HG03342 (cell line): ENCODE measurements around the gene ZNF334.

Experiments
- ATAC-seq: cut with Tn5 transposase; IDR thresholded peaks from one replicate; pipeline ENCODE4 v1.9.1; 2021; ENCODE audit warnings: mild to moderate bottlenecking, moderate library complexity; ENCODE audit not compliant: unreplicated experiment

Gene ZNF334

DNA sequence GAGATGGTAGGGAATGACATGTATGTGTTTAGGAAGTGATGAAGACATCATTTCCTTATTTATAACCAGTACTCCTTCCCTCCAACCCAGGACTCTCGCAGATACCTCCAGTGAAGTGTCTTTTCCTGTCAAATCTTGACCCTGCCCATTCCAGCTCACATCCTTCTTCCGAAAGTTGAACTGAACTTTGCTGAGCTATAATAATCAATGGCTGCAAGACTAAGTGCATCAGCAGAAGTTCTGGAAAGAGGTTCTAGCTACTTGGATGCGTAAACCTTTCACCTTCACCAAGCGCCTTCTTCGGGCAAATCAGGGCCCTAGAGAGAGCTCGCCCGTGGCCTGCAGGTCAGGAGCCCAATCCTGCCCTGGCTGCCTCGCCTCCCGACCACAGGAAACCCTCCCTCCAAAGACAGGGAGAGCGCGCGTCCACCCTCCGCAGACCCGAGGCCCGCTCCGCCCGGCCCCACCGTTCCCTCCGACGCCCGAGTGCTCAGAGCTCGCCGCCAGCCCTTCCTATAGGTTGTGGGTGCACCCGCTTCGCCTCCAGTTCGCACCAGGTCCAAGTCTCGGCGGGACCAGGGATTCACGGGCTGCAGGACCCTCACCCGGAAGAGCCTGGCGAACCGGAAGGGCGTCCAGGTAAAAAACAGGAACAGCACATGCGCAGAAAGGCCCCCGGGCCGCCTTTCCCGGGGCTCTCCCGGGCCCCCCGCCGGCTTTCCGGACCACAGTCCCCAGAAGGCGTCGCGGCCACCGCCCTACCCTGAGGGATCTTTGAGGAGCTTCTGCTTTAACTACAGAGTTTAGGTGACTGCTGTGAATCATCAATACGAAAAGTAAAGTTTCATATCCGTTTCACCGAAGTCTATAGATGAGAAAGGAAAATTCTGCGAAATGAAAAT, at the start of gene ZNF334:
Gene ZNF334 (minus strand): TSS at position 617 of the 902 bp plus-strand sequence. CDS start 1,457 bp downstream, outside the sequence.
- ATAC-seq = no peak

DNA sequence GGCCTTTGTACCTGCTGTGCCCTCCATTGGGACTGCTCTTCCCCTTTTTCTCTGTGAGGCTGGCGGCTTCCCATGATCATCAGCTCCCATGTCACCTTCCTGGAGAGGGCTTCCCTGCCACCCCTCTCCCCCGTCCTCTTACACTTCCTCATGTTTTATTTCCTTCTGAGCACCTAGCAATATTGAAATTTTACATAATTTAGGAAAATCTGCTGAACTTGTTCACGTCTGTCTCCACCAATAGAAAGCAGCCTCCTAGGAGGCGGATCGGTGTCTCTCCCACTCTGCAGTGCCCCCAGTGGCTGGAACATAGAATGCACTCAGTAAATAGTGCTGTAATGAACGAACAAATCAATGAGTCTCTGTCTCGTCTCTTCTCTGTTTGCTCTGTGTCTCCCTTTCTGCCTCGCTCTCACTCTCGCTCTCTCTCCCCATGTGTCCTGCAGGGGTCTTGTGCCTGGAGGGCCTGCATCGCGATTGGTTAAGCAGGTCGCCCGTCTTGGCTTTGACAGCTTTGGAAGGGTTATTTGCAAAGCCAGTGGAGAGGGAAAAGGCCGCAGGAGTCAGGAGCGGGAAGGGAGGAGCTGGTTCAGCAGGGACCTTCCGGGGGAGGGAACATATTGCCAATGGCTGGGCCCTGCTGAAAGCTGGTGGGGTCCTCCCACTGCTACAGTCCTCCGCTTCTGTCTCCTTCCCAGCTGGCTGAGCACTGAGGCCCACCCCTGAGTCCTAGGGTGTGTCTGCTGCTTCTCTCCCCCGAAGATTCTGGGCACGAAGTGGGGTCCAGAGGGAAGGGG, 49.2 kb upstream of the ZNF334 start:
- no peak for ATAC-seq

DNA sequence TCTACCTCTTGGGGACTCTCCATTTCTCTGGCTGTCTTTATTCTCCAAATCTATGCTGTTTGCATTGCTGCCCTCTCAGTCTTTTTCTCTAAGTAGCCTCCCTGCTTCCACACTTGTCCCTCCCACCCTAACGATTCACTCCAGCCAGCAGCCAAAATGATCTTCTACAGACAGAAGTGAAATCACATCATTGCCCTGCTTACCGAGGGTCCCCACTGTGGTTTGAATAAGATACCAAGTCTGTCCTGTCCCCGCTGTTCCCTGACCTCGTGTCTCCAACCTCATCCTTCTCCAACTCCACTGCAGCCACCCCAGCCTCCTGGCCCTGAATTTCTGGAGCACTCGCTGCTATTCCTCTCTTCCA, 48.6 kb upstream of the ZNF334 start:
- ATAC-seq = no peak

DNA sequence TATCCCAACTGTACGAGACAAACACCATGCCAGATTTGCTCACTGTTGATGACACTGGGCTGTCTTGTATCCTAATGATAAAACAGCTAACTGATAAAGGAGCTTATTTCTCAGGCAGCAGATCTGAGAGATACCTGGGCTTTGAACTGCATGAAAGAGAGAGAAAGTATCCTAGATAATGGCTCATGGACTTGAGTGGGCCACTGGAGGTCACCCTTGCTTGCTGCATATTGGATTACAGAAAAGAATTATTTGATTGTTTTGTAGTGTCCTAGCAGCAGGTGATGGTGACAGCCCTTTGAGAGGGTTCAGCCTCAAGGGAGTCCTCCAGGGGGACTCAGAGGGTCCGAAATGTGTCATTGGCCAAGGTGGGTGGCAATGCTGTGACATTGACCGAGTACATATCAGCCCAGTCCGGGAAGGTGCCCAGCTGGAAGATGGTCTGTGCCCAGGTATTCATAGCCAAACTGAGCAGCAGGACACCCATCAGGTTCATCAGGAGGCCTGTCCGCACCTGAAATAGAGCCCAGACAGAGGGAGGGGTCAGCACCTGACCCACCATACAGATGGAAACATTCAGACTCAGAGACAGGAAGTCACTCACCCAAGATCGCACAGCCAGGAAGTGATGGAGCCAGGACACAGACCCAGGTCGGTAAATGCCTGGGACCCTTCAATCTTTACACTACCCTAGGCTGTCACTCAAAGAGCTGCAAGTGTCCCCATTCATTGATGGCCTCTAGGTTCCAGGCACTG, 46.5 kb upstream of the ZNF334 start:
- no peak for ATAC-seq

DNA sequence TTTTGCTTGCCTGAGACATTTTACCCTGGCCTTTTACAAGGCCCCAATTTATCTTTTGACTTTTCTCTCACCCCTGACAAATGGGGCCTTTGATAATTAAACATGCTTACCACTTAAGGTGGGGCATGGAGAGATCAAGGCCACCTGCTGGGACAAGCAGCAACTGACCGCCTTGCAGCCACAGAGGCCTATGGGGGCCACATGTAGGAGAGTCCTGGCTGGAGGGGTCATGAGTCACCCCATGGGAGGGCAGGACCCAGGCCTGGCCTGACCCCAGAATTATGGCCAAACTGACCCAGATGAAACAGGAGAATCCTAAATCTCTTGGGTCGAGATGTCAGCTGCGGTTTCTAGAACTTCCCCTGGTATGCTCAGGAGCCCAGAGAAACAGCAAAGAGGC, 45.6 kb upstream of the ZNF334 start:
- no peak for ATAC-seq

DNA sequence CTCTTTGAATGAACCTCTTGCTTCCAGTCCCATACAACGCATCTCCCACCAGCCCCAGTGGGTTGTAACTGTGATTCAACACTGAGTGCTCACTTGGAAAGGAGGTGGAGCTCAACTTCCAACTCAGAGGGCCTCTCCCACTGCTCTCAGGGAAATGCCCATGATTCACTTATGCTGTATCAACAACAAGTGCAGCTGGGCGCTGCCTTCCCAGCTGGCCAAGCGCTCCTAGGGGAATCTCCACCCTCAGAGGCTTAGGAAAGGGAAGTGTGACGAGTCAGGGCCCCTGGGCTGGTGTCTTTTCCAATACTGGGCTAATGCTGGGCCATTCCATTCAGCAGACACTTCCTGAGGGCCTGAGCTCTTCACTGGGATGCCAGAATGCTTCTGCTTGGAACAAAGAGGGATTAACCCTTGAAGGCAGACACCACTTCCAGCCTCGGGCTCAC, 45.2 kb upstream of the ZNF334 start:
- ATAC-seq = no peak

DNA sequence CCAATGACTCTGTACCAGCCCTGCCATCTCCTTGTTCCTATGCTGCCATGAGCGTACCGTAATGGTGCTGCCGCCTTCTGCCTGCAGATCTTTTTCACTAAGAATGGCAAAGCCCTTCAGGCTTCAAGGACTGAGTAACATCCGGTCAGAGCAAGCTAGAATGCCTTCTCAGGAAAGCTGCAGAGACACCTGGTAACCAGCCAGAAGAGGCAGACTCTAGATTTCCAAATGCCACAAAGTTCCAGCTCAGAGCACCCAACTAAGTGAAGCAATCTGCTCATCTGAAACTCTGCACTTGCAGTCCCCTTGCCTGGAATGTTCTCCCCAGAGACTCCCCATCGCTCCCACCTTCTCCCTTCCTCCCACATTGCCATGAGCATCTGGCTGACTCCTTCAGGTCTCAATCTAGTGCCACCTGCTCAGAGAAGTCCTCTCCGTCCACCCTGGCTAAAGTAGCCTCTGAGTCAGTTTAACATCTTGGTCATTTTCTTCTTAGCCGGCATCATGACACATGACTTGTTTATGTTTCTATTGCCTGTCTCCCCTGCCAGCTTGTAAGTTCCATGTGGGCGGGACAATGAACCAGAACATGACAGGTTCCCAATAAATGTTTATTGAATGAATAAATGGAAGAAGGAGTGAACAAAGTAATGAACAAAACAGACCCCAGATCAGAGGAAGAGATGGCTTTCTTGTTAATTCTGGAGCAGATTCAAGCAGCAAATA, 44.0 kb upstream of the ZNF334 start:
- ATAC-seq = no peak

DNA sequence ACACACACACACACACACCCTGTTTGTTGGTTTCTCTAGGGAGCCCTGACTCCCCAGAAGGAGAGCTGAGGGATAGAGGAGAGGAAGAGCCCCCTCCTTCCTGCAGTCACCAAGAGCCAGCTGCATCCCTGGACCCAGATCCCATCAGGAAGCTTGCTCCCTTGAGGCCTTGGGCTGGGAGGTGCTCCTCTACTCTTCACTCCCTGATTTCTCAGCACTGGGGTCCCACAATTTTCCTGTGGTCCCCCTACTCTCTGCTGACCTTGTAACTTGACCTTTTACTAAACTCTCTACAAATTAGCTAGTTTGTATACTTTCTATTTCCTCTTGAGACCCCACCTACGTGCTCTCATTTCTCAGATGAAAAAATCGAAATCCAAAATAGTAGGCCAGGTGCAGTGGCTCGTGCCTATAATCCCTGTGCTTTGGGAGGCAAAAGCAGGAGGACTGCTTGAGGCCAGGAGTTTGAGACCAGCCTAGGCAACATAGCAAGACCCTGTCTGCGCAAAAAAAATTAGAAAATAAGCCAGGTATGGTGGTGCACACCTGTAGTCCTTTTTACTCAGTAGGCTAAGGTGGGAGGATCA, 42.1 kb upstream of the ZNF334 start:
- ATAC-seq = no peak

DNA sequence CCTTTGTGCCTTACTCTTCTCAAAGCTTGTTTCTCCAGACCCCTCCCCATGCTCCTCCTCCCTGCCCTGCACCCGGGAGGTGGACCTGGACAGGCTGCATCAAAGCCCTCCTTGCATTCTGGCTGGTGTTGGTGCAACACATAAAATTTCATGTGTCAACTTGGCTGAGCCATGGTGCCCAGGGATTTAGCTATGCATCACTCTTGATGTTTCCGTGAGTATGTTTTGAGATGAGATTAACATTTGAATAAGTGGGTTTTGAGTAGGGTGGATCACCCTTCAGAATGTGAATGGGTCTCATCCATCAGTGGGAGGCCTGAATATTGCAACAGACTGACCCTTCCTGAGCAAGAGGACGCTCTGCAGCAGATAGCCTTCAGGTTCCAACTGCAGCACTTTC, 41.5 kb upstream of the ZNF334 start:
- ATAC-seq = no peak

DNA sequence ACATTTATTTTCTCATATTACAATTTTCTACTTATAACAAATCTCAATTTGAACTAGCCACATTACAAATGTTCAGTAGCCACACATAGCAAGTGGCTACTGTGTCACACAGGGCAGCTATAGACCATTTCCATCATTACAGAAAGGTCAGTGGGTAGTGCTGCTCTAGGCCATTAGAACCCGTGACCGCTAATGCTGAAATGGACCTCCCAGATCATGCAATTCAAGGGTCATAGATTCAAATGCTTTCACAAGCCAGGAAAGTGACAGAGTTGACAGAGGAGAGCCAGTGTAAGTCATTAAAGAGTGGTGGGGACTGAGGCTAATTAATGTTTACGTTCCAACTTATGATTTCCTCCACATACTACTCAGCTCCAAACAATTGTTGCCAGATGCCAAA, 40.6 kb upstream of the ZNF334 start:
- ATAC-seq = no peak

DNA sequence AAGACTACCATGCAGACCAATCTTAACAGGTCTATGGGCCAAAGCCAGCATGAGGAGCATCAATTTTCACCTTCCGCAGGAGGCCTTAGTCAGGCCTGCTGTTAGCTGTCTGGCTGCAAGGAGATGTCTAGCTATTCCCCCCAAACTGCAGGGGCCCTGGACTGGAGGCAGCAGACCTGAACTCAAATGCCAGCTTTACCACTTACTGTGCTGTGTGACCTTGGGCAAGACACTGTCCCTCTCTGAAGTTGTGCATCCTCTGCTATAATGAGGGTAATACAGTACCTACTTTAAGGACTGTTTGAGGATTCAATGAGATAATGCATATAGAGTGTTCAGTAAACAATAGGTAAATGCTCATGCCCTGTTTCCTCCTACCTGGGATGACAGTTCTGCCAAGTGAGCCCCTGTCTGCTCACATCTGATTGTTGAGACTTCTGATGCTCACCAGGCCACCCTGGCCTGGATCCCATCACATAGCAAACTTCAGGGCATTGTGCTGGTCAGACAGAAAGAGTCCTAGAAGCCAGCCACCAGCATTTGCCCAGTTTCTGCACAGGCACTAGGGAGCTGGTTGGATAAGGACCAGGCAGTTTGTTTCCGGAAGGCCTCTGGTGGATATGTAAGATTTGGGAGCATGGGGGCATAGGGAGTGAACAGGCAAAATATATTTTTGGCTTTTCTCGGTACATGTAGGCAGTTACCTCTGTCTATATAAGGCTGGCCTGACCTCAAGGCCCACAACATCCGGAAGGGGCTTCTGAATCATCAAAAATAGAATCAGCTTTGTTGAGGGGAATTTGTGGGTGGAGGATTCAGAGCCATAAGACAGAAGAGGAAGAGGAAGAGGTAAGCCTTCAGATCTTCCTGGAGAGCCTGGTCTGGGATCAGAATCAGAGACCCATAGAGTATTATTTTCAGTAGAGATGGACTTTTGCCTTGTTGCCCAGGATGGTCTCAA, 39.4 kb upstream of the ZNF334 start:
- ATAC-seq = peak; percentile 64

DNA sequence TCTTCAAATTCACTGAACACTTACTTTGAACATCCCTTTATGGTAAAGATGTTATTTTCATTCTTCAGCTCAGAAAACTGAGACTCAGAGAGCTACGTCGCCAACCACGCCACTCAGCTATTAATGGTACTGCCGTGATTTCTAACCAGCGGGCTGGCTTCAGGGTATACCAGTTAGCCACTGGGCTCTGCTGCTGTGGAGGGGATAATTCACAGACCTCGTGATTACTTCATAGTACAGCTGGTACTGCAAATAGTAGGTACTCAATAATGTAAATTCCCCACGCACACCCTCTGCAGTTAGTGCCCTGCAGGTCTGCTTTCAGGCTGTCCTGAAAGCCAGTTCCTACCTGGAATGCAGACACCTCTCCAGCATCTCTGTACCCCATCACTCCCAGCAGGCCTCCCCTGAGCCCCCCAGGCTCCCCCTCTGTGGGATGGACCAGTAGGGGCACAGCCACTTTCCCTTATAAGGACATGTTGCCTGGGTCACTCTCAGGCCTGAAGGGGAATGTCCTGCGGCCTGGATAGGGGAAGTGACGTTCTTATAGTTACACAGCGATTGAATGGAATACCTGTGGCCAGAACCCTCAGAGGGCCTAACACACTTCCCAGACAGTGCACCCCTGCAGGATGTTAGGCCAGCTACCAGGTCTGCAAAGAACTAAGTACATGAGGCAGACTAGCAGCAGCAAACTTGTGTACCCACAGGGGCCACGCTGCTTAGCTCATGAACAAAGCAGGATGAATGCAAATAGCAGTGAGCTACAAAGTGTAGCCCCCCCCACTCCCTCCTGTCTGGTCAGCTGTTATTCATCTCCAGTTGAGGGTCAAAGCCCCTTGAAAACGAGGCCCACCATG, 38.4 kb upstream of the ZNF334 start:
- no peak for ATAC-seq

DNA sequence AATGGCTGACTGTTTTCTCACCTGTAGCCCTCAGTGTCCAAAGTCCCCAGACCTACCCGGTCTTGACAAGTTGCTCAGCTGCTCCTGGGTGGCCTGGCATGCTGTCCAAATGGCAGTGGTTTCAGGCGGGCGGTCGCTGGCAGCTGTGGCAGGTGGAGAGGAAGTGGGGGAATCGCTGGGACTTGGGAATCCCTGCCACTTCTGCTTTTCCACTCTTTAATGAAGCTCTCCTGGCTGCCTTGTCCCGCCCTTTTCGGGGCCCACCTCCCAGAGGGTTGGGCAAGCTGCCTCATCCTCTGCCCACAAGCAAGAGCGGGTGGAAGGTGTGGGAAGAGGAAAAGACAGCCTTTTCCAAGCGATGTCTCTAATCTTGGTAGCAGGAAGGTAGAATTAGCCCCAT, 37.1 kb upstream of the ZNF334 start, which contains the start of gene OCSTAMP:
Gene OCSTAMP (minus strand): TSS at position 194 of the 400 bp plus-strand sequence. CDS start 94 bp downstream, at position 100.
- no peak for ATAC-seq

DNA sequence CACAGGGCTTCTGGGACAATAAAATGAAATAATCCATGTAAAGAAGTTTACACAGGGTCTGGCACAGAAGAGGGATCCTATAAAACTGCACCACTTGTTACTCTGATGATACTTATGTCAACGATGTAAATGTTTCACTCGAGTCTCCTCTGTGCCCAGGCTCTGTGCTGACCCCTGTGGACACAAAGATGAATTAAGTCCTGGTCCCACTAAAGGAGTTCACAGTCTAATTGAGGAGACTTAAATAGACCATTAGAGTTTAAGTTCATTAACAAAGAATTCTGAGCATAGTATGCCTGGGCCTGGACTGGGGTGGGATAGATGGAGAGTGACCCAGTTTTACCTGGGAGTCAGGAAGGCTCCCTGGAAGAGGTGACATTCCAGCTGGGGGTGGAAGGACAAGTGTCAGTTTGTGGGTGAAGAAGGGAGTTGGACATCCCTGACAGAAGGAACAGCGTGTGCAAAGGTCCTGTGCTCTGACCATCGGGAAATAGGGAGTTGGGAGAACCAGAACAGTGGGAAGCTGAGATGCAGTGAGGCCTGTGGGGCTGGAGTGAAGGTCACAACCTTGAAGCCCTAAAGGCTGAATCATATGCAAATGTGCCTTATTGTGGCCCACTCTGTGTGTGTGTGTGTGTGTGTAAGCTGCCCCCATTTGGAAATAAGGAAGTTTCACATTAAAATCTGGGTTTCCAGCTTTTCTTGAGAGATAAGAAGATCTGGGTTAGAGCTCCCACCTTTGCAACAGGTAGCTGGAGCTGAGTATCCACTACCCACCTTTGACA, 36.0 kb upstream of the ZNF334 start:
- ATAC-seq = no peak

DNA sequence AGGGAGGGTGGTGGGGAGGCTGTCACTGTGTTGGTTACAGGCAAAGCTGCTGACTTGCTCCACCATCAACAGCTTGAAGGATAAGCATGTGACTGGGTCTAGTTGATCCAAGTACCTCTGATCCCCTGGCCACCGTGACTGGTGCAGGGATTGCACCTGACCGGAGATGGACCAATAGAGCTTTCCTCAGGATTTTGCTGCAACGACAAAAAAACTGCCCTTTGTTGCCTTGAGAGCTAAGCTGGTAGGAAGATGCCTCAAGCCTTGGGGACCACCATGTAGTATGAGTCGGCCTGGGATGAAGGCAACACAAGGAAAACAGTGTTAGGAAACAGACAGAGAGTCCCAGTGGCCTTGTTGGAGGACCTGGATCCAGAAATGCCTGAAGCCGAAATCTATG, 35.3 kb upstream of the ZNF334 start:
- no peak for ATAC-seq

DNA sequence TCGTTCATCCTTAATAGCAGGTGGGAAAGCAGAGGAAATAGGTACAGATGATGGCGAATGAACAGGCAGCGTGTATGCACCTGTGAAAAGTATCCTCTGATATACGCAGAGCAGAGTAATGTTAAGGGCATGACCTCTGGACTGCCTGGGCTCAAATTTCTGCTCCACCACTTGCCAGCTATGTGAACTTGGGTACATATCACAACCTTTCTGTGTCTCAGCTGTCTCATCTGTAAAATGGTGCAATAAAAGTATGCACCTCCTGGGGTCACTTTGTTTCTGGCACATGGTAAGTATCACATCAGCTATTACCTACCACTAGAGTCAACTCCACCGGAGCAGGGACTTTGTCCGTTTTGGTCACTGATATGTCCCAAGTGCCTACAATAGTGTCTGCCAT, 34.6 kb upstream of the ZNF334 start:
- ATAC-seq = no peak

DNA sequence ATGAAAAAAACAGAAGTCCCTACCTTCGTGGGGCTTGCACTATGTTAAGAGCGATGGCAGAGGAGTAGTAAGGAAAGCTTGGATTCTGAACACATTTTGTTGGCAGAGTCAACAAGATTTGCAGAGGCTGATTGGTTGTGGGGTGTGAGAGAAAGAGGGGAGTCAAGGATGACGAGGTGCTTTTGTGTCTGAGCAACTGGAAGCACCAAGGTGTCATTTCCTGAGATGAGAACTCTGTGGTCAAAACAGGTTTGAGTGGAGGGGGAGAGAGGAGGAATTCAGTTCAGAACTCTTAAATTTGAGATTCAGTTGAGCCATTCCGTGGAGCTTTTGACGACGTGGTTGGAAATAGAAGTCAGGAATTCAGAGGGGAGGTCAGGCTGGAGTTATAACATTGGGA, 33.6 kb upstream of the ZNF334 start:
- ATAC-seq = no peak
